ENCODE results near the gene ORAI3. TPM values are rescaled to one million over a fixed set of nuclear protein-coding genes. Genes with fewer than 3 reads are reported as not detected.

Gene ORAI3
- polyA plus RNA-seq, 1 of the 3 experiments (the other 2 are of a cell fraction), result 29.0 TPM

DNA sequence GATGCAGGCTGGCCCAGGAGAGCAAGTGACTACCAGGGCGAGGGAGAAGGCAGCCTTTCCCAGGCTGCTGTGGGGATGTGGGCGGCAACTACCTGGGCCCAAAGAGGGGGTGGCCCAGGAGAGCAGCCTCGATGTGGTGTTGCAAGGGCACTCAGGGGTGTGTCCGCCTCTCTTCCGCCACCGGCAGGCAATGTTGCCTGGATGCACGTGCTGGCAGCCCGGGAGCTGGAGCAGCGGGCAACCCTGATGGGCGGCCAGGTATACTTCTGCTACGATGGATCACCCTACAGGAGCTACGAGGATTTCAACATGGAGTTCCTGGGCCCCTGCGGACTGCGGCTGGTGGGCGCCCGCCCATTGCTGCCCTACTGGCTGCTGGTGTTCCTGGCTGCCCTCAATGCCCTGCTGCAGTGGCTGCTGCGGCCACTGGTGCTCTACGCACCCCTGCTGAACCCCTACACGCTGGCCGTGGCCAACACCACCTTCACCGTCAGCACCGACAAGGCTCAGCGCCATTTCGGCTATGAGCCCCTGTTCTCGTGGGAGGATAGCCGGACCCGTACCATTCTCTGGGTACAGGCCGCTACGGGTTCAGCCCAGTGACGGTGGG is 38.8 kb downstream of the ORAI3 start:
- no peak for TF ChIP-seq MAX (IDR thresholded peaks at IDR 0.05; ENCODE audit: low read depth)
- TF ChIP-seq RAD21 (IDR thresholded peaks at IDR 0.05; ENCODE audit: low read length), result no peak
- TF ChIP-seq EP300 (IDR thresholded peaks at IDR 0.05; ENCODE audit: borderline replicate concordance in 1 of 2, low read depth in 1 of 2, low read length in 1 of 2), result no peak
- TF ChIP-seq TCF12 (IDR thresholded peaks at IDR 0.05), result no peak
- TF ChIP-seq NRF1 (IDR thresholded peaks at IDR 0.05; ENCODE audit: low read depth, low read length), result no peak
- TF ChIP-seq MEF2A (IDR thresholded peaks at IDR 0.05; ENCODE audit: borderline replicate concordance, low read depth), result no peak
- TF ChIP-seq, protein P1, sequence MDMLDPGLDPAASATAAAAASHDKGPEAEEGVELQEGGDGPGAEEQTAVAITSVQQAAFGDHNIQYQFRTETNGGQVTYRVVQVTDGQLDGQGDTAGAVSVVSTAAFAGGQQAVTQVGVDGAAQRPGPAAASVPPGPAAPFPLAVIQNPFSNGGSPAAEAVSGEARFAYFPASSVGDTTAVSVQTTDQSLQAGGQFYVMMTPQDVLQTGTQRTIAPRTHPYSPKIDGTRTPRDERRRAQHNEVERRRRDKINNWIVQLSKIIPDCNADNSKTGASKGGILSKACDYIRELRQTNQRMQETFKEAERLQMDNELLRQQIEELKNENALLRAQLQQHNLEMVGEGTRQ (IDR thresholded peaks at IDR 0.05; ENCODE audit: borderline replicate concordance, low read depth, low read length), result no peak
- TF ChIP-seq RXRA (IDR thresholded peaks at IDR 0.05; ENCODE audit: borderline replicate concordance, low read depth), result no peak
- TF ChIP-seq RFX5 (IDR thresholded peaks at IDR 0.05; ENCODE audit: low read length), result no peak
- no peak for TF ChIP-seq MXI1 (IDR thresholded peaks at IDR 0.05; ENCODE audit: low read depth, low read length)
- no peak for DNase-seq
- H3K4me3 ChIP-seq (ENCODE audit: low read depth in 2 of 2, low read length in 1 of 2), result no peak overlapping the region
- no peak overlapping the region for H3K27ac ChIP-seq (ENCODE audit: low read depth in 2 of 2, low read length in 1 of 2)
- no peaks in the 10 kb centered on the region for H3F3A ChIP-seq (replicated peaks; ENCODE audit: insufficient read depth)
- no peaks in the 10 kb centered on the region for H4K20me1 ChIP-seq (ENCODE audit: insufficient read depth)
- peaks cover 0 to 10% of the 10 kb centered on the region in 2 experiments for H3K36me3 ChIP-seq (replicated peaks in 1 of 2; ENCODE audit: control insufficient read depth in 1 of 2, insufficient read depth in 2 of 2, low read length in 1 of 2)
- no peaks in the 10 kb centered on the region for H3K27me3 ChIP-seq (ENCODE audit: insufficient read depth)
- ChIA-PET POLR2A (interaction anchor here (0.9 kb wide), 1 partner anchor 9 kb away, joined by 5 read pairs; no protein-coding TSS in a partner anchor), CTCF (interaction anchor here (0.5 to 2.2 kb wide), 2 partner anchors 155 to 455 kb away, joined by 3 to 6 read pairs; partner anchors contain the start of gene ZNF843)
- no peaks in the 10 kb centered on the region for H3K9me2 ChIP-seq
- peaks cover 5 to 8% of the 10 kb centered on the region in 2 experiments; a peak in 2 of 4 replicates for H3K4me1 ChIP-seq (ENCODE audit: control insufficient read depth in 1 of 2, insufficient read depth in 2 of 2, low read depth in 1 of 2, low read length in 1 of 2)
- 97% methylated on average over 7 of the region's 30 CpGs for WGBS (ENCODE audit: low lambda C conversion rate)
- H2AFZ ChIP-seq (ENCODE audit: low read depth), result no peak overlapping the region
- no peak overlapping the region for H3K4me2 ChIP-seq
- no peaks in the 10 kb centered on the region for H3K79me2 ChIP-seq (ENCODE audit: insufficient read depth)
- H3K9me3 ChIP-seq, result no peaks in the 10 kb centered on the region
- no peak overlapping the region for H3K9ac ChIP-seq

DNA sequence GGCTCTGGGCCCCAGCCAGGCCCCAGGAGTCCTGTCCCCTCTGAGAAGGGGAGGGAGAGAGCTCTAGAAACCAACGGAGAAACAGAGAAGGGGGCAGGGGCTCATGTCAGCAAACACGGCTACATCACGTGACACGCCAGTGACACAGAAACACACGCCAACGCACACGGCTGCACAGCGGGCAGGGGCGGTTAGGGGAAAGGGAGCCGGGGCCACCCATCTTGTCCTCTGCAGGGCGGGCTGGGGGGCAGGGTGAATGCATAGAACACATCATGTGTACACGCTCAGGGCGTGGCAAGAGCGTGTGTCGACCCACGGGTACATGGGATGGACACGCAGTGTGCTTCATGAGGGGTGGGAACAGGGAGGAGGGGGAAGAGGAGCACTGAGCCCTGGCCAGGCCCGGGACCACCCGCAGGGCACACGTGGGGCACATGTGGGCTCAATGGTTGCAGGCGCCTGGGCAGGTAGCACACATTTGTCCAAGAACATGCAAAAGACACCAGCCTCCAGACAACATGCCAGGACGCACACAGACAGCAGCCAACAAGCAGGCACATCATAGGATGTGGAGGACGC is 40.7 kb downstream of the ORAI3 start:
- no peak overlapping the region for H3K4me3 ChIP-seq (ENCODE audit: low read depth in 2 of 2, low read length in 1 of 2)
- H3K9me2 ChIP-seq, result no peaks in the 10 kb centered on the region
- no peak overlapping the region for H3K9ac ChIP-seq
- POLR2A ChIA-PET, result no interaction called here
- no peak overlapping the region for H3K4me2 ChIP-seq
- no peaks in the 10 kb centered on the region for H3K36me3 ChIP-seq (replicated peaks in 1 of 2; ENCODE audit: control insufficient read depth in 1 of 2, insufficient read depth in 2 of 2, low read length in 1 of 2)
- no peak overlapping the region for H3K27ac ChIP-seq (ENCODE audit: low read depth in 2 of 2, low read length in 1 of 2)
- H4K20me1 ChIP-seq (ENCODE audit: insufficient read depth), result no peaks in the 10 kb centered on the region
- H3K79me2 ChIP-seq (ENCODE audit: insufficient read depth), result no peaks in the 10 kb centered on the region
- H3F3A ChIP-seq (replicated peaks; ENCODE audit: insufficient read depth), result no peaks in the 10 kb centered on the region
- peaks cover 5 to 13% of the 10 kb centered on the region in 2 experiments; a peak in 2 of 4 replicates for H3K4me1 ChIP-seq (ENCODE audit: control insufficient read depth in 1 of 2, insufficient read depth in 2 of 2, low read depth in 1 of 2, low read length in 1 of 2)
- H3K9me3 ChIP-seq, result no peaks in the 10 kb centered on the region
- H3K27me3 ChIP-seq (ENCODE audit: insufficient read depth), result no peaks in the 10 kb centered on the region
- H2AFZ ChIP-seq (ENCODE audit: low read depth), result no peak overlapping the region
- no peak for DNase-seq
- CTCF ChIA-PET, result interaction anchor here (1.0 kb wide), 1 partner anchor 153 kb away, joined by 3 read pairs; no protein-coding TSS in a partner anchor
- WGBS (ENCODE audit: low lambda C conversion rate), result 96% methylated on average over 19 of the region's 23 CpGs
- TF ChIP-seq, protein P2, sequence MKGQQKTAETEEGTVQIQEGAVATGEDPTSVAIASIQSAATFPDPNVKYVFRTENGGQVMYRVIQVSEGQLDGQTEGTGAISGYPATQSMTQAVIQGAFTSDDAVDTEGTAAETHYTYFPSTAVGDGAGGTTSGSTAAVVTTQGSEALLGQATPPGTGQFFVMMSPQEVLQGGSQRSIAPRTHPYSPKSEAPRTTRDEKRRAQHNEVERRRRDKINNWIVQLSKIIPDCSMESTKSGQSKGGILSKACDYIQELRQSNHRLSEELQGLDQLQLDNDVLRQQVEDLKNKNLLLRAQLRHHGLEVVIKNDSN (IDR thresholded peaks at IDR 0.05; ENCODE audit: borderline replicate concordance, low read depth), result no peak
- TF ChIP-seq, protein P3, sequence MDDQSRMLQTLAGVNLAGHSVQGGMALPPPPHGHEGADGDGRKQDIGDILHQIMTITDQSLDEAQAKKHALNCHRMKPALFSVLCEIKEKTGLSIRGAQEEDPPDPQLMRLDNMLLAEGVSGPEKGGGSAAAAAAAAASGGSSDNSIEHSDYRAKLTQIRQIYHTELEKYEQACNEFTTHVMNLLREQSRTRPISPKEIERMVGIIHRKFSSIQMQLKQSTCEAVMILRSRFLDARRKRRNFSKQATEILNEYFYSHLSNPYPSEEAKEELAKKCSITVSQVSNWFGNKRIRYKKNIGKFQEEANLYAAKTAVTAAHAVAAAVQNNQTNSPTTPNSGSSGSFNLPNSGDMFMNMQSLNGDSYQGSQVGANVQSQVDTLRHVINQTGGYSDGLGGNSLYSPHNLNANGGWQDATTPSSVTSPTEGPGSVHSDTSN (IDR thresholded peaks at IDR 0.05), result no peak
- TF ChIP-seq, protein P4, sequence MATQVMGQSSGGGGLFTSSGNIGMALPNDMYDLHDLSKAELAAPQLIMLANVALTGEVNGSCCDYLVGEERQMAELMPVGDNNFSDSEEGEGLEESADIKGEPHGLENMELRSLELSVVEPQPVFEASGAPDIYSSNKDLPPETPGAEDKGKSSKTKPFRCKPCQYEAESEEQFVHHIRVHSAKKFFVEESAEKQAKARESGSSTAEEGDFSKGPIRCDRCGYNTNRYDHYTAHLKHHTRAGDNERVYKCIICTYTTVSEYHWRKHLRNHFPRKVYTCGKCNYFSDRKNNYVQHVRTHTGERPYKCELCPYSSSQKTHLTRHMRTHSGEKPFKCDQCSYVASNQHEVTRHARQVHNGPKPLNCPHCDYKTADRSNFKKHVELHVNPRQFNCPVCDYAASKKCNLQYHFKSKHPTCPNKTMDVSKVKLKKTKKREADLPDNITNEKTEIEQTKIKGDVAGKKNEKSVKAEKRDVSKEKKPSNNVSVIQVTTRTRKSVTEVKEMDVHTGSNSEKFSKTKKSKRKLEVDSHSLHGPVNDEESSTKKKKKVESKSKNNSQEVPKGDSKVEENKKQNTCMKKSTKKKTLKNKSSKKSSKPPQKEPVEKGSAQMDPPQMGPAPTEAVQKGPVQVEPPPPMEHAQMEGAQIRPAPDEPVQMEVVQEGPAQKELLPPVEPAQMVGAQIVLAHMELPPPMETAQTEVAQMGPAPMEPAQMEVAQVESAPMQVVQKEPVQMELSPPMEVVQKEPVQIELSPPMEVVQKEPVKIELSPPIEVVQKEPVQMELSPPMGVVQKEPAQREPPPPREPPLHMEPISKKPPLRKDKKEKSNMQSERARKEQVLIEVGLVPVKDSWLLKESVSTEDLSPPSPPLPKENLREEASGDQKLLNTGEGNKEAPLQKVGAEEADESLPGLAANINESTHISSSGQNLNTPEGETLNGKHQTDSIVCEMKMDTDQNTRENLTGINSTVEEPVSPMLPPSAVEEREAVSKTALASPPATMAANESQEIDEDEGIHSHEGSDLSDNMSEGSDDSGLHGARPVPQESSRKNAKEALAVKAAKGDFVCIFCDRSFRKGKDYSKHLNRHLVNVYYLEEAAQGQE (IDR thresholded peaks at IDR 0.05; ENCODE audit: low read depth, low read length), result no peak
- TF ChIP-seq JUND (IDR thresholded peaks at IDR 0.05) (no peak), RFX5 (IDR thresholded peaks at IDR 0.05; ENCODE audit: low read length) (no peak), SMC3 (IDR thresholded peaks at IDR 0.05; ENCODE audit: low read depth, low read length) (no peak), NFIC (IDR thresholded peaks at IDR 0.05; ENCODE audit: borderline replicate concordance) (no peak)
- TF ChIP-seq, protein P5, sequence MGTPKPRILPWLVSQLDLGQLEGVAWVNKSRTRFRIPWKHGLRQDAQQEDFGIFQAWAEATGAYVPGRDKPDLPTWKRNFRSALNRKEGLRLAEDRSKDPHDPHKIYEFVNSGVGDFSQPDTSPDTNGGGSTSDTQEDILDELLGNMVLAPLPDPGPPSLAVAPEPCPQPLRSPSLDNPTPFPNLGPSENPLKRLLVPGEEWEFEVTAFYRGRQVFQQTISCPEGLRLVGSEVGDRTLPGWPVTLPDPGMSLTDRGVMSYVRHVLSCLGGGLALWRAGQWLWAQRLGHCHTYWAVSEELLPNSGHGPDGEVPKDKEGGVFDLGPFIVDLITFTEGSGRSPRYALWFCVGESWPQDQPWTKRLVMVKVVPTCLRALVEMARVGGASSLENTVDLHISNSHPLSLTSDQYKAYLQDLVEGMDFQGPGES (IDR thresholded peaks at IDR 0.05; ENCODE audit: low read depth, low read length), result no peak
